Measurements from ENCODE around the gene SLC22A24.

- TF ChIP-seq CTCF (conservative IDR thresholded peaks at IDR 0.05; ENCODE audit: low read depth in 2 of 2): no peak
- TF ChIP-seq POLR2AphosphoS5 (IDR thresholded peaks at IDR 0.05; ENCODE audit: low read depth): no peak
- TF ChIP-seq EZH2 (IDR thresholded peaks at IDR 0.05; ENCODE audit: low read depth, unreplicated experiment): no peak
- TF ChIP-seq REST (IDR thresholded peaks at IDR 0.05; ENCODE audit: unreplicated experiment): no peak
- TF ChIP-seq ZNF114 (CRISPR knock-in tag; IDR thresholded peaks at IDR 0.05): no peak
- no peak for TF ChIP-seq JUNB (IDR thresholded peaks at IDR 0.05; ENCODE audit: unreplicated experiment)
- TF ChIP-seq EZH2phosphoT487 (IDR thresholded peaks at IDR 0.05; ENCODE audit: unreplicated experiment): no peak
- no peak for TF ChIP-seq ETS1 (IDR thresholded peaks at IDR 0.05)
- no peak for TF ChIP-seq CREB1 (CRISPR knock-in tag; IDR thresholded peaks at IDR 0.05; ENCODE audit: low read depth)
Measured at GRCh38 chr11:63080682-63081081, 63.3 kb downstream of the SLC22A24 start.

All from GM23338 (cell line).